Measurements from ENCODE around the gene KIRREL2. TPM values are rescaled to one million over a fixed set of nuclear protein-coding genes. Genes with fewer than 3 reads are reported as not detected.
"Not testable (repeated sequence)": the region's sequence is repeated elsewhere in the genome, so short reads cannot be mapped to it uniquely, and the experiment has no call there.

The KIRREL2 gene
- total RNA-seq, 1 donor from 2014 or later = 0.18 TPM

DNA sequence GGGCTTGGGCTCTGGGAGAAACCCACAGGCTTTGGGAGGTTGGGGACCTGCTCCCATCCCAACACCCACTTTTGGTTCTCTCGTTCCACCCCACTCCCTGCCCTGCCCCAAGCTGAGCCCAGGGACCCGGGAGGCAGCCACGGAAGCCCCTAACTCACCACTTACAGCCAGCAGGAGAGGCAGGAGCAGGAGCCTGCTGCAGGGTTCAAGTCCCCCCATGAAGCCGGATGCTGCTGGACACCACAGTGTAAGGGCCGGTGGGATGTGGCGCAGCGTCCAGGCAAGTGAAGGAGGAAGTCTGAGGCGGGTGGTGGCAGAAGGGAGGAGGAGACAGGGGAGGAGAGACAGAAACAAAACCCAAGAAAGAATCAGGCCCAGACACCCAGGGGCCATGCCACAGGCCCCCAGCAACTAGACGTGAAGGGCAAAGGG, 51.3 kb downstream of the KIRREL2 start, which contains the start of gene TYROBP:
TYROBP (minus strand) TSS at position 286 of the 432 bp plus-strand sequence; CDS start at position 219, 67 bp downstream.
- Mint-ChIP-seq H3K27ac (ENCODE audit: unreplicated experiment) (no peak within 1 kb of the TSS), H3K9me3 (ENCODE audit: unreplicated experiment) (no peaks in the 10 kb centered on the region), H3K4me3 (ENCODE audit: unreplicated experiment) (no peak within 1 kb of the TSS), H3K4me1 (ENCODE audit: low read depth, unreplicated experiment) (peaks cover 4% of the 10 kb centered on the region), H3K27me3 (ENCODE audit: low read depth, unreplicated experiment) (peaks cover 2% of the 10 kb centered on the region), H3K36me3 (ENCODE audit: low read depth, unreplicated experiment) (no peaks in the 10 kb centered on the region)
- no peaks in the 10 kb centered on the region for H3K36me3 ChIP-seq (ENCODE audit: insufficient read depth, low read length)
- FAIRE-seq = no peak
- H3K9ac ChIP-seq (ENCODE audit: low read length) = no peak within 1 kb of the TSS
- no peaks in the 10 kb centered on the region for H3K79me2 ChIP-seq (ENCODE audit: insufficient read depth, low read length)
- no peak within 1 kb of the TSS for H3K4me2 ChIP-seq (ENCODE audit: low read length)
- H3K27me3 ChIP-seq (ENCODE audit: insufficient read depth, low read length) = no peaks in the 10 kb centered on the region
- no peaks in the 10 kb centered on the region for H4K20me1 ChIP-seq (ENCODE audit: insufficient read depth, low read length)
- no peak within 1 kb of the TSS for H2AFZ ChIP-seq (ENCODE audit: low read depth, low read length)
- H3K9me3 ChIP-seq (ENCODE audit: insufficient read depth, low read depth, low read length) = no peaks in the 10 kb centered on the region
- H3K27ac ChIP-seq (ENCODE audit: low read depth, low read length) = no peak within 1 kb of the TSS
- no peak within 1 kb of the TSS for H3K4me3 ChIP-seq (ENCODE audit: insufficient read depth, low read depth, low read length)
- peaks cover 9% of the 10 kb centered on the region for H3K4me1 ChIP-seq (ENCODE audit: insufficient read depth, low read length)
- DNase-seq (ENCODE audit: low read depth) = no peak
- TF ChIP-seq EZH2 (IDR thresholded peaks at IDR 0.05; ENCODE audit: insufficient read depth, low read length) = no peak
- TF ChIP-seq, protein P1, sequence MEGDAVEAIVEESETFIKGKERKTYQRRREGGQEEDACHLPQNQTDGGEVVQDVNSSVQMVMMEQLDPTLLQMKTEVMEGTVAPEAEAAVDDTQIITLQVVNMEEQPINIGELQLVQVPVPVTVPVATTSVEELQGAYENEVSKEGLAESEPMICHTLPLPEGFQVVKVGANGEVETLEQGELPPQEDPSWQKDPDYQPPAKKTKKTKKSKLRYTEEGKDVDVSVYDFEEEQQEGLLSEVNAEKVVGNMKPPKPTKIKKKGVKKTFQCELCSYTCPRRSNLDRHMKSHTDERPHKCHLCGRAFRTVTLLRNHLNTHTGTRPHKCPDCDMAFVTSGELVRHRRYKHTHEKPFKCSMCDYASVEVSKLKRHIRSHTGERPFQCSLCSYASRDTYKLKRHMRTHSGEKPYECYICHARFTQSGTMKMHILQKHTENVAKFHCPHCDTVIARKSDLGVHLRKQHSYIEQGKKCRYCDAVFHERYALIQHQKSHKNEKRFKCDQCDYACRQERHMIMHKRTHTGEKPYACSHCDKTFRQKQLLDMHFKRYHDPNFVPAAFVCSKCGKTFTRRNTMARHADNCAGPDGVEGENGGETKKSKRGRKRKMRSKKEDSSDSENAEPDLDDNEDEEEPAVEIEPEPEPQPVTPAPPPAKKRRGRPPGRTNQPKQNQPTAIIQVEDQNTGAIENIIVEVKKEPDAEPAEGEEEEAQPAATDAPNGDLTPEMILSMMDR (IDR thresholded peaks at IDR 0.05; ENCODE audit: insufficient read depth, low read depth, low read length) = no peak

DNA sequence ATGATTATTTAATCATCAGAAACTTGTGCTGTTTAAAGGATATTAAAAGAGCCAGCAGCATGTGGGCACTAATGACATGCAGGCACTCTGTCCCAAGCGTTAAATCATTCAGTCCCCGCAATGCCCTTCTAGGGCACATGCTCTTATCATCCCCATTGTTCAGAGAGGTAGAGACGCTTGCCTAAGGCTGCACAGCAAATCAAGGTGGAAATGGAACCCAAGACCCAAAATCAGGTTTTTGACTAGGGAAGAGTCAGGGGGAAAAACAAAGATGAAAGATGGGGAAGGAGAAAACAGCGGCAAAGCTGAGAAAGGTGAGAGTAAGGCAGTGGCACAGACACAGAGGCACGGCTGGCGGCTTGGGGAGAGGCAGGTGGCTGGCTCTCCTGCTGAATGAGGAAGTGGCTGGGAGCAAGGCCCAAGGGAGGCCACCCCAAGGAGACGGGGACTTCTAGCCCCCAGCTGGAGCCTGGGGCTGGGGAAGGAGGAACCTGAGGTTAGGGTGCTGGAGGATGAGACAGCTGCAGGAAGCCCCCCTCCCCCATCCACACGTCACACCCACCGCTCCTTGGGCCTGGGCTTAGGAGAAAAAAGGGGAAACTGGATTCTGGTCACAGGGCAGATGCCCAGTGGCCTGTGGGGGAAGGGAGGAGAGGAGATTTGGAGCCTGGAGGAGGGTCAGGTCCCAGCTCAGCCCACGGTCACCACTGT, 52.4 kb downstream of the KIRREL2 start:
- no peak overlapping the region for H3K27ac ChIP-seq (ENCODE audit: low read depth, low read length)
- Mint-ChIP-seq H3K27ac (ENCODE audit: unreplicated experiment) (no peak overlapping the region), H3K4me1 (ENCODE audit: low read depth, unreplicated experiment) (peaks cover 4% of the 10 kb centered on the region), H3K4me3 (ENCODE audit: unreplicated experiment) (no peak overlapping the region), H3K27me3 (ENCODE audit: low read depth, unreplicated experiment) (peaks cover 2% of the 10 kb centered on the region), H3K9me3 (ENCODE audit: unreplicated experiment) (no peaks in the 10 kb centered on the region), H3K36me3 (ENCODE audit: low read depth, unreplicated experiment) (no peaks in the 10 kb centered on the region)
- DNase-seq (ENCODE audit: low read depth) (no peak), FAIRE-seq (no peak)
- no peaks in the 10 kb centered on the region for H4K20me1 ChIP-seq (ENCODE audit: insufficient read depth, low read length)
- no peaks in the 10 kb centered on the region for H3K79me2 ChIP-seq (ENCODE audit: insufficient read depth, low read length)
- no peak overlapping the region for H2AFZ ChIP-seq (ENCODE audit: low read depth, low read length)
- H3K36me3 ChIP-seq (ENCODE audit: insufficient read depth, low read length) = no peaks in the 10 kb centered on the region
- H3K9ac ChIP-seq (ENCODE audit: low read length) = no peak overlapping the region
- peaks cover 6% of the 10 kb centered on the region for H3K4me1 ChIP-seq (ENCODE audit: insufficient read depth, low read length)
- H3K27me3 ChIP-seq (ENCODE audit: insufficient read depth, low read length) = no peaks in the 10 kb centered on the region
- no peaks in the 10 kb centered on the region for H3K9me3 ChIP-seq (ENCODE audit: insufficient read depth, low read depth, low read length)
- H3K4me3 ChIP-seq (ENCODE audit: insufficient read depth, low read depth, low read length) = no peak overlapping the region
- no peak overlapping the region for H3K4me2 ChIP-seq (ENCODE audit: low read length)
- TF ChIP-seq, protein P1 (IDR thresholded peaks at IDR 0.05; ENCODE audit: insufficient read depth, low read depth, low read length) = no peak
- TF ChIP-seq EZH2 (IDR thresholded peaks at IDR 0.05; ENCODE audit: insufficient read depth, low read length) = no peak

DNA sequence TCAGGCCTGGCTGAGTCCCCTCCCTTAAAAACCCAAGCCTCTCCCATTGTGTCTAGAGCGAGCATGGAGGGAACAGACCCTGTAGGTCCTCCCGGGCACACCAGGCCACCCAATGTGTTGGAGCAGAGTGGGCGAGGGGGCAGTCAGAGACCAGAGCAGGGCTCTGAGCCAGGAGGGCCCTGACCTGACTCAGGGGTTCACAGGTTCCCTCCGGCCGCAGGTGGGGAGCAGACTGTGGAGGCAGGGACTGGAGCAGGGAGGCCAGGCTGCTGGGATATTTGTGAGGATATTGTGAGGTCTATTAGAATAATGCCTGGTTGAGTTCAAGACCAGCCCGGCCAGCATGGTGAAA, 52.9 kb downstream of the KIRREL2 start:
- Mint-ChIP-seq H3K27ac (ENCODE audit: unreplicated experiment) (no peak overlapping the region), H3K4me3 (ENCODE audit: unreplicated experiment) (no peak overlapping the region), H3K4me1 (ENCODE audit: low read depth, unreplicated experiment) (peaks cover 4% of the 10 kb centered on the region), H3K27me3 (ENCODE audit: low read depth, unreplicated experiment) (peaks cover 2% of the 10 kb centered on the region), H3K9me3 (ENCODE audit: unreplicated experiment) (no peaks in the 10 kb centered on the region), H3K36me3 (ENCODE audit: low read depth, unreplicated experiment) (no peaks in the 10 kb centered on the region)
- TF ChIP-seq, protein P1 (IDR thresholded peaks at IDR 0.05; ENCODE audit: insufficient read depth, low read depth, low read length) = no peak
- TF ChIP-seq EZH2 (IDR thresholded peaks at IDR 0.05; ENCODE audit: insufficient read depth, low read length) = no peak
- Histone ChIP-seq H3K79me2 (ENCODE audit: insufficient read depth, low read length) (no peaks in the 10 kb centered on the region), H3K9ac (ENCODE audit: low read length) (no peak overlapping the region), H3K4me3 (ENCODE audit: insufficient read depth, low read depth, low read length) (no peak overlapping the region), H3K27me3 (ENCODE audit: insufficient read depth, low read length) (no peaks in the 10 kb centered on the region), H4K20me1 (ENCODE audit: insufficient read depth, low read length) (no peaks in the 10 kb centered on the region), H3K36me3 (ENCODE audit: insufficient read depth, low read length) (no peaks in the 10 kb centered on the region), H3K27ac (ENCODE audit: low read depth, low read length) (no peak overlapping the region), H3K9me3 (ENCODE audit: insufficient read depth, low read depth, low read length) (no peaks in the 10 kb centered on the region), H2AFZ (ENCODE audit: low read depth, low read length) (no peak overlapping the region), H3K4me2 (ENCODE audit: low read length) (no peak overlapping the region), H3K4me1 (ENCODE audit: insufficient read depth, low read length) (peaks cover 6% of the 10 kb centered on the region)
- no peak for DNase-seq (ENCODE audit: low read depth)
- no peak for FAIRE-seq

DNA sequence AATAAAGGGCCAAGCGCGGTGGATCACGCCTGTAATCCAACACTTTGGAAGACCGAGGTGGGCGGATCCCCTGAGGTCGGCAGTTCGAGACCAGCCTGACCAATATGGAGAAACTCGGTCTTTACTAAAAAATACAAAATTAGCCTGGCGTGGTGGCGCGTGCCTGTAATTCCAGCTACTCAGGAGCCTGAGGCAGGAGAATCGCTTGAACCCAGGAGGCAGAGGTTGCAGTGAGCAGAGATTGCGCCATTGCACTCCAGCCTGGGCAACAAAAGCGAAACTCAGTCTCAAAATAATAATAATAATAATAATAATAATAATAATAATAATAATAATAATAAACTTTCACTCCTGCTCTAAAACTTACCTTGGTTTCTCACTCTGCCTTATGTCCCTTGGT, 53.6 kb downstream of the KIRREL2 start:
- H3K27ac Mint-ChIP-seq (ENCODE audit: unreplicated experiment); H3K36me3 ChIP-seq (ENCODE audit: insufficient read depth, low read length); H3K4me3 ChIP-seq (ENCODE audit: insufficient read depth, low read depth, low read length); H3K9me3 Mint-ChIP-seq (ENCODE audit: unreplicated experiment); H3K27me3 ChIP-seq (ENCODE audit: insufficient read depth, low read length); DNase-seq (ENCODE audit: low read depth); H3K27me3 Mint-ChIP-seq (ENCODE audit: low read depth, unreplicated experiment); H3K9me3 ChIP-seq (ENCODE audit: insufficient read depth, low read depth, low read length); H3K4me1 Mint-ChIP-seq (ENCODE audit: low read depth, unreplicated experiment); H4K20me1 ChIP-seq (ENCODE audit: insufficient read depth, low read length); H3K27ac ChIP-seq (ENCODE audit: low read depth, low read length); H3K4me2 ChIP-seq (ENCODE audit: low read length); H3K36me3 Mint-ChIP-seq (ENCODE audit: low read depth, unreplicated experiment); H3K4me3 Mint-ChIP-seq (ENCODE audit: unreplicated experiment); H3K79me2 ChIP-seq (ENCODE audit: insufficient read depth, low read length); FAIRE-seq; H3K4me1 ChIP-seq (ENCODE audit: insufficient read depth, low read length); H3K9ac ChIP-seq (ENCODE audit: low read length); H2AFZ ChIP-seq (ENCODE audit: low read depth, low read length): not testable (repeated sequence)

Measured in astrocyte (in vitro differentiated cells and primary cell).